ENCODE data around the gene MEF2C.

The MEF2C gene

GRCh38 chr5:88671505-88672499 lies 211.2 kb downstream of the MEF2C start:
- DNase-seq = no peak

- no peak for DNase-seq
Observed at GRCh38 chr5:88671106-88671504, 211.9 kb downstream of the MEF2C start.

DNA sequence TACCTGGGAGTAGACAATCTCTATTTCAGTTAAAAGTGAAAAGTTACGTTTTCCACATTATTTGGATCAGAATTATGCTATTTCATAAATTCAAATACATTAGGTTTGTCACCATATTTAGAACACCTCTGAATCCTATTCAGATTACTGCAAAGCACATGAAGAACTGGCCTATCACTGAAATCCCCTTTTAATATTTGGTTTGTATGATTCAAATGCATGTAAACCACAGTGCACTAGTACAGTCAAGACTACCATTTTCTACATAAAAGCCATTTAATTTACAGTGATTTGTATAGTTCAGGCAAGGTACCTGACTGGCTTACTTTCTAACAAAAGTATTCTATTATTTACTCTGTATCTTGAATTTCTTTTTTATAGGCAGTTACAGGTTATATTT lies 212.5 kb downstream of the MEF2C start:
- no peak for DNase-seq

- DNase-seq = no peak
Observed at GRCh38 chr5:88669371-88670050, 213.5 kb downstream of the MEF2C start.

- no peak for DNase-seq
Observed at GRCh38 chr5:88667496-88668201, 215.3 kb downstream of the MEF2C start.

Data from stimulated activated CD4-positive, alpha-beta T cell treated with anti-CD3 and anti-CD28 coated beads, Interleukin-4, amount 100 ng/mL, for 4 hours (primary cell).